Thymus (tissue), 11 donors: ENCODE results near the gene APC2. TPM values are rescaled to one million over a fixed set of nuclear protein-coding genes. Genes with fewer than 3 reads are reported as not detected.
"Not testable (repeated sequence)": the region's sequence is repeated elsewhere in the genome, so short reads cannot be mapped to it uniquely, and the experiment has no call there.

Experiments
- DNase-seq, 9 donors: peaks; one replicate each; pipeline ENCODE4 v3.0.0-alpha.2; 2013; ENCODE audit warnings: low spot score in 9 of 9, low read depth in 6 of 9, missing footprints in 1 of 9
- H3K27ac ChIP-seq, 2 donors: one replicate each; pipeline ENCODE4 v1.5.1; 2013; ENCODE audit warnings: control low read depth in 1 of 2, low read depth in 1 of 2, low read length in 1 of 2, mild to moderate bottlenecking in 1 of 2, moderate library complexity in 1 of 2
- H3K27me3 ChIP-seq, 2 donors: one replicate each; pipeline ENCODE4 v1.5.1; 2013; ENCODE audit warnings: low read length in 1 of 2; ENCODE audit not compliant: control insufficient read depth in 2 of 2, insufficient read depth in 1 of 2
- H3K36me3 ChIP-seq, 2 donors: one replicate each; pipeline ENCODE4 v1.5.1; 2013; ENCODE audit warnings: low read length in 1 of 2, mild to moderate bottlenecking in 1 of 2, moderate library complexity in 1 of 2; ENCODE audit not compliant: control insufficient read depth in 2 of 2, insufficient read depth in 2 of 2
- H3K4me1 ChIP-seq, 2 donors: one replicate each; pipeline ENCODE4 v1.5.1; 2013; ENCODE audit warnings: low read length in 2 of 2; ENCODE audit not compliant: control insufficient read depth in 2 of 2, insufficient read depth in 2 of 2
- H3K4me3 ChIP-seq, 2 donors: one replicate each; pipeline ENCODE4 v1.5.1; 2013; ENCODE audit warnings: low read length in 2 of 2, control low read depth in 1 of 2, mild to moderate bottlenecking in 1 of 2
- H3K9me3 ChIP-seq, 2 donors: one replicate each; pipeline ENCODE4 v1.5.1; 2013; ENCODE audit warnings: low read length in 1 of 2, mild to moderate bottlenecking in 1 of 2; ENCODE audit not compliant: control insufficient read depth in 2 of 2, insufficient read depth in 1 of 2
- WGBS: extraction: QIAGEN DNeasy Blood & Tissue Kit; methylation state at CpG from one replicate; pipeline ENCODE4 v1.1.7; 2013; 5-methylcytosine and 5-hydroxymethylcytosine counted together
- polyA plus RNA-seq: library from polyadenylated mRNA; stranded (reverse); fragments of 200-250 nt; gene quantifications from one replicate; pipeline ENCODE4 v1.2.3, GENCODE V29; 2013
- total RNA-seq: library from RNA; stranded (reverse); fragments of 120-200 nt; gene quantifications from one replicate; pipeline ENCODE4 v1.2.4, GENCODE V29; 2013
- donor health status: healthy.

Gene APC2
- total and polyA plus RNA-seq, 2 donors: 0.05 to 0.11 TPM

- no peaks in the 10 kb centered on the region for H3K36me3 ChIP-seq
- no peak overlapping the region for H3K4me3 ChIP-seq
- H3K9me3 ChIP-seq: peaks cover 0 to 1% of the 10 kb centered on the region in 2 donors
- WGBS: 86% methylated on average over 15 of the region's 15 CpGs
- DNase-seq: no peak
- H3K27me3 ChIP-seq: peaks cover 15 to 63% of the 10 kb centered on the region in 2 donors
- H3K27ac ChIP-seq: no peak overlapping the region
- peaks cover 10 to 18% of the 10 kb centered on the region in 2 donors for H3K4me1 ChIP-seq
Observed at GRCh38 chr19:1494115-1494815, 44.3 kb downstream of the APC2 start.

GRCh38 chr19:1495051-1495798 is 45.3 kb downstream of the APC2 start:
- Histone ChIP-seq H3K4me1 (peaks cover 4 to 9% of the 10 kb centered on the region in 2 donors), H3K27me3 (peaks cover 15 to 63% of the 10 kb centered on the region in 2 donors), H3K27ac (no peak overlapping the region), H3K9me3 (peaks cover 1 to 5% of the 10 kb centered on the region in 2 donors), H3K36me3 (no peaks in the 10 kb centered on the region), H3K4me3 (no peak overlapping the region)
- DNase-seq: no peak
- 94% methylated on average over 37 of the region's 37 CpGs for WGBS

- no peak overlapping the region for H3K27ac ChIP-seq
- DNase-seq: no peak
- peaks cover 13 to 62% of the 10 kb centered on the region in 2 donors for H3K27me3 ChIP-seq
- H3K4me3 ChIP-seq: no peak overlapping the region
- H3K4me1 ChIP-seq: peaks cover 4 to 9% of the 10 kb centered on the region in 2 donors
- no peaks in the 10 kb centered on the region for H3K36me3 ChIP-seq
- peaks cover 1 to 7% of the 10 kb centered on the region in 2 donors for H3K9me3 ChIP-seq
- 91% methylated on average over 40 of the region's 40 CpGs for WGBS
Observed at GRCh38 chr19:1495799-1496713, 46.1 kb downstream of the APC2 start.

GRCh38 chr19:1496714-1497577 is 47.0 kb downstream of the APC2 start:
- 83% methylated on average over 39 of the region's 39 CpGs for WGBS
- H3K36me3 ChIP-seq: no peaks in the 10 kb centered on the region
- peaks cover 1 to 7% of the 10 kb centered on the region in 2 donors for H3K9me3 ChIP-seq
- DNase-seq: no peak
- no peaks in the 10 kb centered on the region for H3K4me1 ChIP-seq
- peaks cover 6 to 62% of the 10 kb centered on the region in 2 donors for H3K27me3 ChIP-seq
- H3K4me3 ChIP-seq: no peak overlapping the region
- H3K27ac ChIP-seq: no peak overlapping the region

GRCh38 chr19:1497578-1498235 is 47.8 kb downstream of the APC2 start:
- Histone ChIP-seq H3K27ac (no peak overlapping the region), H3K9me3 (peaks cover 1 to 7% of the 10 kb centered on the region in 2 donors), H3K4me1 (no peaks in the 10 kb centered on the region), H3K4me3 (no peak overlapping the region), H3K36me3 (no peaks in the 10 kb centered on the region), H3K27me3 (peaks cover 8 to 62% of the 10 kb centered on the region in 2 donors)
- DNase-seq: no peak
- 90% methylated on average over 25 of the region's 25 CpGs for WGBS

- H3K4me3 ChIP-seq, H3K4me1 ChIP-seq, H3K27ac ChIP-seq, DNase-seq, H3K36me3 ChIP-seq, H3K9me3 ChIP-seq: not testable (repeated sequence)
- peaks cover 16 to 62% of the 10 kb centered on the region in 2 donors for H3K27me3 ChIP-seq
- 96% methylated on average over 20 of the region's 34 CpGs for WGBS
Observed at GRCh38 chr19:1499231-1499630, 49.3 kb downstream of the APC2 start.

GRCh38 chr19:1501200-1501595 is 51.3 kb downstream of the APC2 start:
- peaks cover 0 to 7% of the 10 kb centered on the region in 2 donors for H3K4me1 ChIP-seq
- DNase-seq: no peak
- no peaks in the 10 kb centered on the region for H3K36me3 ChIP-seq
- peaks cover 3 to 15% of the 10 kb centered on the region in 2 donors for H3K9me3 ChIP-seq
- H3K27me3 ChIP-seq: peaks cover 18 to 63% of the 10 kb centered on the region in 2 donors
- H3K4me3 ChIP-seq: no peak overlapping the region
- 89% methylated on average over 9 of the region's 9 CpGs for WGBS
- no peak overlapping the region for H3K27ac ChIP-seq
